Tibial nerve (tissue), 4 donors: Measurements from ENCODE around the gene CTNNA1. TPM values are rescaled to one million over a fixed set of nuclear protein-coding genes. Genes with fewer than 3 reads are reported as not detected.
A peak's percentile ranks its signal among the peaks of the same experiment; 100 is the strongest.

ENCODE experiments used
- DNase-seq, 2 donors: peaks; one replicate each; pipeline ENCODE4 v3.0.0-alpha.2; 2019; ENCODE audit warnings: low spot score in 2 of 2
- H3K27ac ChIP-seq, 4 donors: fragments of 200-600 bp; sonication (generic) in 3 of 4; one replicate each; pipeline ENCODE4 v1.5.1; 2017 to 2019; ENCODE audit warnings: mild to moderate bottlenecking in 1 of 4
- H3K27me3 ChIP-seq, 2 donors: fragments of 200-600 bp; sonication (generic) in 1 of 2; one replicate each; pipeline versions ENCODE4 v1.5.1 to v1.6.0; 2017 to 2019
- H3K36me3 ChIP-seq, 3 donors: fragments of 200-600 bp; sonication (generic); one replicate each; pipeline ENCODE4 v1.5.1; 2018 to 2019
- H3K4me1 ChIP-seq, 4 donors: fragments of 200-600 bp; sonication (generic) in 3 of 4; one replicate each; pipeline ENCODE4 v1.5.1; 2017 to 2019
- H3K4me3 ChIP-seq, 4 donors: fragments of 200-600 bp; sonication (generic) in 3 of 4; one replicate each; pipeline ENCODE4 v1.5.1; 2017 to 2019; ENCODE audit warnings: mild to moderate bottlenecking in 1 of 4, moderate library complexity in 1 of 4
- H3K9me3 ChIP-seq, 4 donors: fragments of 200-600 bp; sonication (generic) in 3 of 4; one replicate each; pipeline ENCODE4 v1.5.1; 2017 to 2019
- CTCF ChIP-seq, 5 experiments: fragments of 200-600 bp in 3 of 5; fragments of 450-650 bp in 2 of 5; sonication (generic) in 3 of 5; IDR thresholded peaks; one replicate each; pipeline ENCODE4 v1.5.1; 2016 to 2019; ENCODE audit warnings: antibody characterized with exemption in 5 of 5, mild to moderate bottlenecking in 3 of 5, moderate library complexity in 2 of 5
- EP300 ChIP-seq, 2 donors: sonication (generic); formaldehyde crosslinking; IDR thresholded peaks; one replicate each; pipeline ENCODE4 v1.6.1; 2017; ENCODE audit warnings: antibody characterized with exemption in 2 of 2, mild to moderate bottlenecking in 1 of 2
- POLR2A ChIP-seq, 2 donors: fragments of 450-650 bp; IDR thresholded peaks; one replicate each; pipeline ENCODE4 v1.6.1; 2017; ENCODE audit warnings: antibody characterized with exemption in 2 of 2, mild to moderate bottlenecking in 2 of 2, moderate library complexity in 2 of 2
- WGBS, 2 donors: methylation state at CpG; one replicate each; pipeline ENCODE4 v1.1.5; 2018; 5-methylcytosine and 5-hydroxymethylcytosine counted together
- total RNA-seq, 4 donors: library from RNA; depleted of rRNA; stranded (reverse); fragments of >200 nt; gene quantifications; one replicate each; pipeline ENCODE4 v1.1.0, GENCODE V29; 2016

The CTNNA1 gene
- total RNA-seq, 4 donors from 2014 or later = 292 to 447 (median 321) TPM

GRCh38 chr5:138969323-138970002, 216.2 kb downstream of the CTNNA1 start:
- Histone ChIP-seq H3K36me3 (no peaks in the 10 kb centered on the region), H3K4me3 (no peak overlapping the region), H3K9me3 (no peaks in the 10 kb centered on the region), H3K27ac (no peak overlapping the region), H3K4me1 (peaks cover 0 to 28% (median 15%) of the 10 kb centered on the region in 4 donors), H3K27me3 (no peaks in the 10 kb centered on the region)
- DNase-seq = no peak
- TF ChIP-seq EP300 (IDR thresholded peaks at IDR 0.05) = no peak
- TF ChIP-seq POLR2A (IDR thresholded peaks at IDR 0.05) = no peak
- TF ChIP-seq CTCF (IDR thresholded peaks at IDR 0.05) = no peak
- 87 to 90% methylated on average over 5 of the region's 5 CpGs for WGBS, 2 donors

GRCh38 chr5:138972230-138972629, 219.0 kb downstream of the CTNNA1 start:
- 80% methylated on average over 1 of the region's 1 CpG; no CpG with 5 or more reads in 1 of the 2 donors for WGBS, 2 donors
- H3K27ac ChIP-seq = peak overlapping the region in 1 of 4 donors; percentile 83

GRCh38 chr5:138972836-138973235, 219.6 kb downstream of the CTNNA1 start:
- Histone ChIP-seq H3K9me3 (no peaks in the 10 kb centered on the region), H3K4me1 (peaks cover 0 to 36% (median 15%) of the 10 kb centered on the region in 4 donors), H3K36me3 (no peaks in the 10 kb centered on the region), H3K4me3 (no peak overlapping the region), H3K27me3 (no peaks in the 10 kb centered on the region), H3K27ac (peak overlapping the region in 1 of 4 donors; percentile 83)
- no peak for DNase-seq
- 87 to 93% methylated on average over 4 of the region's 4 CpGs for WGBS, 2 donors
- no peak for TF ChIP-seq CTCF (IDR thresholded peaks at IDR 0.05)
- no peak for TF ChIP-seq EP300 (IDR thresholded peaks at IDR 0.05)
- no peak for TF ChIP-seq POLR2A (IDR thresholded peaks at IDR 0.05)

More at GRCh38 chr5:138972230-138972629, 219.0 kb downstream of the CTNNA1 start:
- H3K9me3 ChIP-seq = no peaks in the 10 kb centered on the region
- H3K36me3 ChIP-seq = no peaks in the 10 kb centered on the region
- TF ChIP-seq CTCF (IDR thresholded peaks at IDR 0.05) (no peak), EP300 (IDR thresholded peaks at IDR 0.05) (no peak), POLR2A (IDR thresholded peaks at IDR 0.05) (no peak)
- peaks cover 0 to 36% (median 14%) of the 10 kb centered on the region in 4 donors for H3K4me1 ChIP-seq
- DNase-seq = no peak
- H3K4me3 ChIP-seq = no peak overlapping the region
- H3K27me3 ChIP-seq = no peaks in the 10 kb centered on the region

GRCh38 chr5:138974227-138975063, 221.2 kb downstream of the CTNNA1 start:
- H3K27ac ChIP-seq = peak overlapping the region; percentile 37 to 83 (median 64)
- H3K27me3 ChIP-seq = no peaks in the 10 kb centered on the region
- H3K4me1 ChIP-seq = peaks cover 0 to 36% (median 18%) of the 10 kb centered on the region in 4 donors
- peak in 1 of 2 donors; percentile 27 for DNase-seq
- no peaks in the 10 kb centered on the region for H3K9me3 ChIP-seq
- H3K36me3 ChIP-seq = no peaks in the 10 kb centered on the region
- H3K4me3 ChIP-seq = no peak overlapping the region
- 17 to 27% methylated on average over 8 of the region's 8 CpGs for WGBS, 2 donors
- TF ChIP-seq POLR2A (IDR thresholded peaks at IDR 0.05) (no peak), EP300 (IDR thresholded peaks at IDR 0.05) (no peak), CTCF (IDR thresholded peaks at IDR 0.05) (no peak)
